ENCODE data around the gene TMEM50A. TPM values are rescaled to one million over a fixed set of nuclear protein-coding genes. Genes with fewer than 3 reads are reported as not detected.
"Not testable (repeated sequence)": the region's sequence is repeated elsewhere in the genome, so short reads cannot be mapped to it uniquely, and the experiment has no call there.

Gene TMEM50A
- total RNA-seq, 1 donor from 2014 or later, result 102 TPM

DNA sequence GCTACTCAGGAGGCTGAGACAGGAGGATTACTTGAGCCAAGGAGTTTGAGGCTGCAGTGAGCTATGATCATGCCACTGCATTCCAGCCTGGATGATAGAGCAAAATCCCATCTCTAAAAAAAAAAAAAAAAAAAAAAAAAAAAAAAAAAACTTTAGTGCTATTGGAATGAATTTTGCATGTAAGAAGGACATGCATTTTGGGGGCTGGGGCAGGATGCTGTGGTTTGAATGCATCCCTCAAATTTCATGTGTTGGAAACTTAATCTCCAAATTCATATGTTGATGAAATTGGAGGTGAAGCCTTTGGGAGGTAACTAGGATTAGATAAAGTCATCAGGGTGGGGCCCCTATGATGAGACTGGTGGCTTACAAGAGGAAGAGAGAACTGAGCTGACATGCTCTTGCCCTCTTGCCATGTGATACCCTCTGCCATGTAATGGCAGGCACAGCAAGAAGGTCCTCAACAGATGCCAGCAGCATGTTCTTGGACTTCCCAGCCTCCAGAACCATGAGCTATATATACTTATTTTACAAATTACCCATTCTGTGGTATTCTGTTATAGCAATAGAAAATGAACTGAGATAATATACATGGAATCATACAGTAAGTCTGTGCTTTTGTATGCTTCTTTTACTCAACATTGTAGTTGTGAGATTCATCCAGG is 25.2 kb upstream of the TMEM50A start:
- DNase-seq (ENCODE audit: low spot score); H3K27ac Mint-ChIP-seq; H3K4me1 Mint-ChIP-seq (ENCODE audit: low read depth); H3K27me3 Mint-ChIP-seq (ENCODE audit: insufficient read depth); intact Hi-C loops (cut with micrococcal nuclease); H3K9me3 Mint-ChIP-seq; H3K4me3 Mint-ChIP-seq: not testable (repeated sequence)
- peaks cover 20% of the 10 kb centered on the region for H3K36me3 Mint-ChIP-seq (ENCODE audit: low read depth)

DNA sequence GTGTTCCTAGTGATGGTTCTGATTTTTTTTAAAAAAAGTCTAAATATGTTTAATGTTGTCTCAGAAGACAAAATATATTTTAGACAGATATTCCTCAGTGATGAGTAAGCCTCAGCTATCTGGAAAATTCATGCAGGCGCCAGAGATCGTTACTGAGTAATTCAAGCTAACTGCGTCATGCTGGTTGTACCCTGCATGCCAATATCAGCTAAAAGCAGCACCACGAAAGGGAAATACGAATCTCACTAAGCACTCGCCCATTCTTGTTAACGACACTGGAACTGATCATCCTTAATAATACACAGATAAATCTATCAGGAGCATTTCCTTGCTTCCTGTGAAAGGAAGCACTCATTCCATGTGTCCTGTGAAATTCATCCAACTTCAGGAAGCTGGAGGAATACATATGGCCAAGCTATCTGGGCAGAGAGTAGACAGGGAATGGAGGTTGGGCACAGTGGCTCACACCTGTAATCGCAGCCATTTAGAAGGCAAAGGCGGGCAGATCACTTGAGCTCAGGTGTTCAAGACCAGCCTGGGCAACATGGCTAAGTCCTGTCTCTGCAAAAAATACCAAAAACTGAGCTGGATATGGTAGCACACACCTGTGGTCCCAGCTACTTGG is 17.7 kb upstream of the TMEM50A start:
- H3K27ac Mint-ChIP-seq; H3K4me3 Mint-ChIP-seq; H3K36me3 Mint-ChIP-seq (ENCODE audit: low read depth); H3K4me1 Mint-ChIP-seq (ENCODE audit: low read depth); intact Hi-C loops (cut with micrococcal nuclease); H3K9me3 Mint-ChIP-seq; DNase-seq (ENCODE audit: low spot score); H3K27me3 Mint-ChIP-seq (ENCODE audit: insufficient read depth): not testable (repeated sequence)

DNA sequence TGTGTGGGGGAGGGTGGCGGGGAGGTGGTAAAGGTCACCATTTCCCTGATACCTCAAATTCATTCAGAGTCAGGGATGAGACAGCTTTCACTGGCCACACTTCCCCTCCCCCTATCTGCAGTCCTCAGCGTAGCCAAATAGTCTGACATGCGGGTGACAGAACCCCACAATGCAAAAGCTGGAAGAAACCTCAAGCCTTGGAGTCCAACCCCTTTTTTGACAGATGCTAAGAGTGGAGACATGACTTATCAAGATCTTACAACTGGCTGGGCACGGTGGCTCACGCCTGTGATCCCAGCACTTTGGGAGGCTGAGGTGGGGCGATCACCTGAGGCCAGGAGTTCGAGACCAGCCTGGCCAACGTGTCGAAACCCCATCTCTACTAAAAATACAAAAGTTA is 16.0 kb upstream of the TMEM50A start:
- H3K27me3 Mint-ChIP-seq (ENCODE audit: insufficient read depth); intact Hi-C loops (cut with micrococcal nuclease); DNase-seq (ENCODE audit: low spot score); H3K4me1 Mint-ChIP-seq (ENCODE audit: low read depth); H3K9me3 Mint-ChIP-seq; H3K4me3 Mint-ChIP-seq; H3K27ac Mint-ChIP-seq; H3K36me3 Mint-ChIP-seq (ENCODE audit: low read depth): not testable (repeated sequence)

DNA sequence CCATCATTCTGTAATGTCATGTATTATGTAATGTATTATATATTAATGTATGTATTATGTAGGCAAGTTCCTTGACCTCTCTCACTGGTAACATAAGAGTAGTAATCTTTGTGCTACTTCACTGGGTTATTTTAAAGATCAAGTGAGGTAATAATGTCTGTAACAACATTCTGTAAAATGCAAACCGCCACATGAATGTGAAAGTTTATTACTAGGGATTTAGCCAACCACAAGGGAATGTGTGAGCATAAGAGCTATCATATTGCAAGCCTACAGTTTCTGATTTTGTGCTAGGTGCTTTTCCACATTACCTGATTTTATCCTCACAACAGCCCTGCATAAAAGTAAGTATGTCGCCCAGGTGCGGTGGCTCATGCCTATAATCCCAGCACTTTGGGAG is 13.7 kb upstream of the TMEM50A start:
- H3K27ac Mint-ChIP-seq; intact Hi-C loops (cut with micrococcal nuclease); H3K4me1 Mint-ChIP-seq (ENCODE audit: low read depth); DNase-seq (ENCODE audit: low spot score); H3K9me3 Mint-ChIP-seq; H3K27me3 Mint-ChIP-seq (ENCODE audit: insufficient read depth); H3K4me3 Mint-ChIP-seq; H3K36me3 Mint-ChIP-seq (ENCODE audit: low read depth): not testable (repeated sequence)

DNA sequence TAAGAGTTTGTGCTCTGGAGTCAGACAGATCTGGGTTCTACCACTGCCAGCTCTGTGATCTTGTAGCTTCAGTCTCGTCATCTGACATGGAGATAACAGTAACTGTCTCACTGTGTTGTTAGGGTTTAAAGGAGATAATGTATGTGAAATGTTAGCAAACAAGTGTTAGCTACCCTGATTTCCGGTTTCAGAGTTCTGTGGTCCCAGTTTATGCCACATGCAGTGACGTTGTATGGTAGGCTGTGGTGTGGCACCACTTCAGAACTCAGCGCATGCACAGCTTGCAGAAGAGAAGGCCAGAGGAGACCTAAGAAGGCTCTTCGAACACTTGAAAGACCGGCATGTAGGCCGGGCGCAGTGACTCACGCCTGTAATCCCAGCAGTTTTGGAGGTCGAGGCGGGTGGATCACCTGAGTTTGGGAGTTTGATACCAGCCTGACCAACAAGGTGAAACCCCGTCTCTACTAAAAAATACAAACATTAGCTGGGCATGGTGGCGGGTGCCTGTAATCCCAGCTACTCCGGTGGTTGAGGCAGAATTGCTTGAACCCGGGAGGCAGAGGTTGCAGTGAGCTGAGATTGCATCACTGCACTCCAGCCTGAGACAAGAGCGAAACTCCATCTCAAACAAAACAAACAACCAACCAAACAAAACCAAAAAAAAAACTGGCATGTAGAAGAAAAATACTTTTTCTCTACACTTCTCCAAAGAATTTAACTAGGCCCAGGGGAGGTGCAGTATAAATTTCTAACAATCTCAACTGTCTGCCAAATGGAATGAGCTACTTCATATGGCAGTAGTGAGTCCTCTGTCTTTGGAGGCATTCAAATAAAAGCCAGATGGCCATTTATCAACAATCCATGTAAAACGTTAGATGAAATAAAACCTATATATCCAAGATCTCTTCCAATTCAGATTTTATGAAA is 10.0 kb upstream of the TMEM50A start:
- DNase-seq (ENCODE audit: low spot score); H3K9me3 Mint-ChIP-seq; H3K27me3 Mint-ChIP-seq (ENCODE audit: insufficient read depth); H3K36me3 Mint-ChIP-seq (ENCODE audit: low read depth); H3K4me3 Mint-ChIP-seq; H3K27ac Mint-ChIP-seq; intact Hi-C loops (cut with micrococcal nuclease): not testable (repeated sequence)
- H3K4me1 Mint-ChIP-seq (ENCODE audit: low read depth), result peaks cover 23% of the 10 kb centered on the region

DNA sequence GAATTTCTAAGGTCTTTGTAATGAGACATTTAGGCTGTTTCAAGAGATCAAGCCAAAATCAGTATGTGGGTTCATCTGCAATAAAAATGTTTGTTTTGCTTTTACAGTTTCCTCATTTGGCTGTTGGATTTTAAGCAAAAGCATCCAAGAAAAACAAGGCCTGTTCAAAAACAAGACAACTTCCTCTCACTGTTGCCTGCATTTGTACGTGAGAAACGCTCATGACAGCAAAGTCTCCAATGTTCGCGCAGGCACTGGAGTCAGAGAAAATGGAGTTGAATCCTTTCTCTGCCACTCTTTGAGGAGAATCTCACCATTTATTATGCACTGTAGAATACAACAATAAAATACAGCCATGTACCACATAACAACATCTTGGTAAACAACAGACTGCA is 9.3 kb upstream of the TMEM50A start:
- H3K4me3 Mint-ChIP-seq; intact Hi-C loops (cut with micrococcal nuclease); H3K27ac Mint-ChIP-seq; DNase-seq (ENCODE audit: low spot score); H3K27me3 Mint-ChIP-seq (ENCODE audit: insufficient read depth); H3K36me3 Mint-ChIP-seq (ENCODE audit: low read depth); H3K9me3 Mint-ChIP-seq: not testable (repeated sequence)
- peaks cover 30% of the 10 kb centered on the region for H3K4me1 Mint-ChIP-seq (ENCODE audit: low read depth)

DNA sequence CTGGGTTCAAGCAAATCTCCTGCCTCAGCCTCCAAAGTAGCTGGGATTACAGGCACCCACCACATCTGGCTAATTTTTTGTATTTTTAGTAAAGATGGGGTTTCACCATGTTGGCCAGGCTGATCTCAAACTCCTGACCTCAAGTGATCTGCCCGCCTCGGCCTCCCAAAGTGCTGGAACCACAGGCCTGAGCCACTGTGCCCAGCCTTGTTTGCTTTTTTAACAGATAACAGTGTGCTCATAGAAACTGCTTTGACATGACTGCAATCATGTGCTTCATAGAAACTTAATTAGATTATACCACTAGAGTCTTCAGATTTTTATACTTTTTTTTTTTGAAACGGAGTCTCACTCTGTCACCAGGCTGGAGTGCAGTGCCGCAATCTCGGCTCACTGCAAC is 8.8 kb upstream of the TMEM50A start:
- peak overlapping the region; percentile 51 for H3K27ac Mint-ChIP-seq
- intact Hi-C loops (cut with micrococcal nuclease); H3K36me3 Mint-ChIP-seq (ENCODE audit: low read depth); H3K9me3 Mint-ChIP-seq; H3K27me3 Mint-ChIP-seq (ENCODE audit: insufficient read depth); H3K4me3 Mint-ChIP-seq; DNase-seq (ENCODE audit: low spot score): not testable (repeated sequence)
- H3K4me1 Mint-ChIP-seq (ENCODE audit: low read depth), result peaks cover 35% of the 10 kb centered on the region

DNA sequence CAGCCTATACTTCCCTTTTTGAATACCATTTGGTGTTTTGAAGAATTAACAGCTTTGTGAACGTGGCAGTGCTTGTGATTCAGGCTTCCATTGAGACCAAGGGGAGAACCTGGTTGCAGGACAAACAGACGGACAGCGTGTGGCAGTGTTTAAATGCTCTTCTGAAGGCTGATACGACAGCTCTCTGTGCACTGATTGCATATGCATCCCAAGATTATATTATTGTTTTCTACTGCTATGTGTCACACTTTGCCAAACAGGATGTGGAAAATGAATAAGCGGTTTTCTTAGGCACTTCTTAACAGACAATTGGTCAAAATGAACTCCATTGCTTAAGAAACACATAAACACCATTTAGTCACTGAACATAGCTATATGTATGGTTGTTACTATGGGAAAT is 8.2 kb upstream of the TMEM50A start:
- H3K27me3 Mint-ChIP-seq (ENCODE audit: insufficient read depth); intact Hi-C loops (cut with micrococcal nuclease); H3K36me3 Mint-ChIP-seq (ENCODE audit: low read depth); H3K9me3 Mint-ChIP-seq: not testable (repeated sequence)
- peak overlapping the region; percentile 51 for H3K27ac Mint-ChIP-seq
- H3K4me3 Mint-ChIP-seq, result peak overlapping the region; percentile 8
- H3K4me1 Mint-ChIP-seq (ENCODE audit: low read depth), result peaks cover 38% of the 10 kb centered on the region
- peak; percentile 19 for DNase-seq (ENCODE audit: low spot score)

DNA sequence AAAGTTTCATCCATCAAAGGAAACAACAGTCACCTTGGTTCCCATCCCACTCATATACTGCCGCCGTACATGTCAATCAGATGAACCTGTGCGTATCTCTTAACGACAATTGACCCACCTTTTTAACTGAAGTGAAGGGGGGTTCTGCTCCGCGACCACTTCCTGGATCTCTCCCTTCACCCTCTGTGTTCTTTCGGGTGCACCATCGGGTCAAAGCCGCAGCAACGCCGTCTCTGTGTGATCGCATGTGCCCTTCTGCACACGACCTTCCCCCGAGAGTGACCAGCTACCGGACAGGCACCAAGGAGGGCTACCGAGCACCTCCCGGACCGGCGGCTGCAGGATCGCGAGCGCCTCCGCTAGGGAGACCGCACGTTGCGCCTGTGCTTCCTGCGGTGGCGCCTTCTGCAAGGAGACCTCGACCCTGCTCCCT is 1.2 kb upstream of the TMEM50A start:
- Mint-ChIP-seq H3K4me3 (peak overlapping the region; percentile 94), H3K27ac (peak overlapping the region; percentile 79), H3K4me1 (ENCODE audit: low read depth) (peaks cover 36% of the 10 kb centered on the region)
- not testable (repeated sequence) for H3K27me3 Mint-ChIP-seq (ENCODE audit: insufficient read depth); H3K9me3 Mint-ChIP-seq; H3K36me3 Mint-ChIP-seq (ENCODE audit: low read depth)
- DNase-seq (ENCODE audit: low spot score), result peak; percentile 24
- intact Hi-C loops (cut with micrococcal nuclease), result loop anchor here (5.0 kb wide), 1 partner anchor 70 kb away; no protein-coding TSS in a partner anchor

DNA sequence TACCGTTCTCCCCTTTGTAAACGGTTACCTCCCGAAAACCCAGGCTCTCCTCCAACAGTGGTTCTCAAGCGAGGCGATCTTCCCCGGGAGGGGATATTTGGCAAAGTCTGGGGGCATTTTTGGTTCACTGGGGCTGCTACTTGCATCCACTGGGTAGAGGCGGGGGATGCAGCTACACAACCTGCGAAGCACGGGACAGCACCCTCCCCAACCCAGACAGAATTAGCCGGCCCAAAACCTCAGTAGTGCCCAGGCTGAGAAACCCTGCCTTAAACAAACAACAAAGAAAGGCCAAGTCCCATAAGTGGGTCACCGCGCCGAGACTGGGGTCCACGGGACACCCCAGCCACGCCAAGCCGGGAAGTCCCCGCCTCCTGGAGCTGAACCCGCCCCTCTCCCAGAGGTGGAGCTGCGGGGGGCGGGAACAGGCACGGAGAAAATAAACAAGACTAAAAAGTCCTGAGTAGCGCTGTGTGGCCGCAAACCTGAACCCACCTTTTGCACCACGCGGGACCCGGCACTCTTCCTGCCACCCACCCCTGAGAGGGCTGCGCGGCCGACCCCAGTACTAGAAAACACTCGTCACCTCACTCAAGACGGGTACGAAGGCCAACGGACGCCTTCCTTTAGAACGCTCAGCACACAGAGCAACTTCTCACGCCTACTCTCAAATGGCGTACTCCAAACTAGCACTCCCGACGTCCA is 499 bp upstream of the TMEM50A start:
- not testable (repeated sequence) for H3K36me3 Mint-ChIP-seq (ENCODE audit: low read depth); H3K9me3 Mint-ChIP-seq; H3K27me3 Mint-ChIP-seq (ENCODE audit: insufficient read depth)
- H3K4me1 Mint-ChIP-seq (ENCODE audit: low read depth), result peaks cover 36% of the 10 kb centered on the region
- intact Hi-C loops (cut with micrococcal nuclease), result loop anchor here (2.0 to 5.0 kb wide), 3 partner anchors 70 to 93 kb away; partner anchors contain the start of genes MACO1 and RSRP1
- DNase-seq (ENCODE audit: low spot score), result peak; percentile 27
- peak overlapping the region; percentile 94 for H3K27ac Mint-ChIP-seq
- peak overlapping the region; percentile 94 for H3K4me3 Mint-ChIP-seq

DNA sequence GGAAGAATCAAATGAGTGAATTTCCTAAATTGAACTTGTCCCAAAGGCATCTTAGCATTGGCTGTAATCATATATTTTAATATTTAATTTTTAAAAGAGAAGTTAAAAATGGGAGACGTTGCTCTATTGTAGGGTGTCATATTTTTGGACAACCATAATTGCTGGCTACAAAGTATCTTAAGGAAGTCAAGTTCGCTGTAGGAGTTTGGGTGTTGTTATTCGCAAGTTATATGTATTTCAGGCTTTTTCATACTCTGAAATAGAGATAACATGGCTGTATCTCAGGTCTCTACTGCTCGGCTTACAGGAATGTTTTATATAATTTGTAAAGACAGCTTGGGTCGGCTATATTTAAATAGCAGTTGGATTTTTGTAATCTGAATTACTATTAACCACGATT is 852 bp downstream of the TMEM50A start:
- H3K36me3 Mint-ChIP-seq (ENCODE audit: low read depth), result peaks cover 13% of the 10 kb centered on the region
- intact Hi-C loops (cut with micrococcal nuclease), result loop anchor here (2.0 to 5.0 kb wide), 3 partner anchors 72 to 92 kb away; partner anchors contain the start of genes MACO1 and RSRP1

DNA sequence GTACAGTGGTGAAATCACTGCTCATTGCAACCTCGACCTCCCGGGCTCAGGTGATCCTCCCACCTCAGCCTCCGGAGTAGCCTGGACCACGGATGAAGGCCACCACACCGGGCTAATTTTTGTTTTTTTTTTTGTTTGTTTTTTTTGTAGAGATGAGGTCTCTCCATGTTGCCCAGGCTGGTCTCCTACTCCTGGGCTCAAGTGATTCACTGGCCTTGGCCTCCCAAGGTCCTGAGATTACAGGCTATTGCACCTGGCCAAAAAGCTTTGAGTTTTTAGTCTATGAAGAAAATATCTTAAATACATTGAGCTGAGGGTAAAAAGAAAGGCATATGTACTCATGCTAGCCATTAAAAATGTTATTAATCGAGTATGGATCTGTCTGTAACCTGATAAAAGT is 3.6 kb downstream of the TMEM50A start:
- Mint-ChIP-seq H3K27ac (no peak overlapping the region), H3K4me1 (ENCODE audit: low read depth) (peaks cover 30% of the 10 kb centered on the region), H3K4me3 (no peak overlapping the region), H3K27me3 (ENCODE audit: insufficient read depth) (no peaks in the 10 kb centered on the region), H3K9me3 (no peaks in the 10 kb centered on the region), H3K36me3 (ENCODE audit: low read depth) (peaks cover 16% of the 10 kb centered on the region)
- intact Hi-C loops (cut with micrococcal nuclease), result no loop called here
- no peak for DNase-seq (ENCODE audit: low spot score)

More for the DNA sequence above, 852 bp downstream of the TMEM50A start:
- H3K9me3 Mint-ChIP-seq, result no peaks in the 10 kb centered on the region
- peaks cover 36% of the 10 kb centered on the region for H3K4me1 Mint-ChIP-seq (ENCODE audit: low read depth)
- H3K4me3 Mint-ChIP-seq, result peak overlapping the region; percentile 88
- H3K27ac Mint-ChIP-seq, result peak overlapping the region; percentile 94
- H3K27me3 Mint-ChIP-seq (ENCODE audit: insufficient read depth), result no peaks in the 10 kb centered on the region
- no peak for DNase-seq (ENCODE audit: low spot score)

Data from activated T-helper 1 cell treated with anti-CD3 and anti-CD28 coated beads, Interleukin-12 subunit alpha, Interleukin-12 subunit beta, Interleukin-2, Interleukin-4 antibody, amounts not matched to agents 30 ng/mL and 10 ng/mL and 1 ng/mL, durations not matched to agents 14 hours and 24 hours and 36 hours (primary cell).